GM12801 (cell line): ENCODE results near the gene RYR1.

Experiments
- CTCF ChIP-seq: IDR thresholded peaks from one replicate; pipeline ENCODE4 v1.5.1; 2011; ENCODE audit warnings: control low read depth; ENCODE audit not compliant: insufficient read length; ENCODE audit errors: extremely low read depth

Gene RYR1

GRCh38 chr19:38413416-38413815, 20.1 kb upstream of the RYR1 start:
- TF ChIP-seq CTCF = no peak

DNA sequence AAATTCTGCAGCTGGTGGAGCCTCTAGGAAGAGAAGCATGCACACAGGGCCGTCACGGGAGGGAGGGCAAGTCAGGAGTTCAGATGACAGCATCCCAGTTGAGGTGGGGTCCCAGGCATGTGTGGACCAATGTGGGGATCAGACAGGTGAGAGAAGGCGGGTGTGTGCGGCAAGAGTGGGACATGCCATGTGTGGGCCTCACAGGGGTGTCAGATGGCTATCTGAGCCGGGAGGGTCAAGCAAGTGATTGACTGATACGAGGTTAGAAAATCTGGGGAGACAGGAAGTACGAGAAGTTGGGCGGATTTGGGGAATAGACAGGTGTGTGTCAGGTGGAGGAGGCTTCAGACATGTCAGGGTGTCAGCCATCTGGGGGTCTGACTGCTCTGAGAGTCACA, 16.3 kb upstream of the RYR1 start:
- TF ChIP-seq CTCF = no peak

- no peak for TF ChIP-seq CTCF
These were observed 15.7 kb upstream of the RYR1 start for GRCh38 chr19:38417544-38418506.

DNA sequence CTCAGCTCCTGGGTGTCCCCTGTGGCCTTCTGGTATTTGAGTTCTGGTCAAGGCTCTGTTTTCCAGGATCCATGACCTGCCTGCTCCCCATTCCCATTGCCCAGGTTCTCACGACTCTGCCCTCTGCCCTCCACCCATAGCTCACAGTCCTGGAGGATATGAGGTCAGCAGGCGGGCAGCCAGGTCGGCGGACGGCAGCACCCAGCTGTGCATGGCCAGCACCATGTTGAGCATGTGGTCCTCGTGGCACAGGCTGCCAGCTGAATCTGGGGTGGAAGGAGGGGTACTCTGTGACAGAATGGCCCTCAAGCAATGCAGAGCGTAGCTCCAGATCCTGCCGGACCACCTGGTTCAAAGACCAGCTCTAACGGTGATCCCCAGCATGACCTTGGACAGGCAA, 12.6 kb upstream of the RYR1 start:
- no peak for TF ChIP-seq CTCF

GRCh38 chr19:38421856-38422255, 11.6 kb upstream of the RYR1 start:
- TF ChIP-seq CTCF = no peak

- TF ChIP-seq CTCF = no peak
These were observed 11.1 kb upstream of the RYR1 start for GRCh38 chr19:38422438-38422837.

DNA sequence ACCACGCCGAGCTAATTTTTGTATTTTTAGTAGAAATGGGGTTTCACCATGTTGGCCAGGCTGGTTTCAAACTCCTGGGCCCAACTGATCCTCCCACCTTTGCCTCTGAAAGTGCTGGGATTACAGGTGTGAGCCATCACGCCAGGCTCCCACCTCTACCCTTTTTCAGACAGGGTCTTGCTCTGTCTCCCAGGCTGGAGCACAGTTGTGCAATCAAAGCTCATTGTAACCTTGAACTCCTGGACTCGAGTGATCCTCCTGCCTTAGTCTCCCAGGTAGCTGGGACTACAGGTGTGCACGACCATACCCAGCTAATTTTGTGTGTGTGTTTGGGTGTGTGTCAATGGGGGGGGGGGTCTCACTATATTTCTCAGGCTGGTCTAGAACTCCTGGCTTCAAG, 9.2 kb upstream of the RYR1 start:
- no peak for TF ChIP-seq CTCF
